ENCODE measurements around the gene GGA2.

- TF ChIP-seq CTCF (IDR thresholded peaks at IDR 0.05): no peak
- no peak for TF ChIP-seq POLR2A (IDR thresholded peaks at IDR 0.05)
Observed at GRCh38 chr16:23448392-23448791, 61.9 kb downstream of the GGA2 start.

Data from right lobe of liver (tissue), 4 donors.